Keratinocyte (primary cell): ENCODE measurements around the gene ILK.

Experiments
- EZH2 ChIP-seq: IDR thresholded peaks from one replicate; pipeline ENCODE4 v1.6.1; 2012; ENCODE audit warnings: inconsistent platforms, mild to moderate bottlenecking, low read length, moderate library complexity
- TF ChIP-seq, protein P1 (sequence below), 3 experiments: IDR thresholded peaks in 1 of 3; conservative IDR thresholded peaks in 1 of 3; optimal IDR thresholded peaks in 1 of 3; 2 replicates in 2 of 3; 3 replicates in 1 of 3; pipeline versions ENCODE3 to v1.5.1; 2011; ENCODE audit warnings: low read length in 3 of 3, mild to moderate bottlenecking in 3 of 3, moderate library complexity in 2 of 3, control low read depth in 1 of 3, inconsistent platforms in 1 of 3; ENCODE audit not compliant: insufficient read depth in 2 of 3; ENCODE audit errors: extremely low read depth in 1 of 3

DNA sequence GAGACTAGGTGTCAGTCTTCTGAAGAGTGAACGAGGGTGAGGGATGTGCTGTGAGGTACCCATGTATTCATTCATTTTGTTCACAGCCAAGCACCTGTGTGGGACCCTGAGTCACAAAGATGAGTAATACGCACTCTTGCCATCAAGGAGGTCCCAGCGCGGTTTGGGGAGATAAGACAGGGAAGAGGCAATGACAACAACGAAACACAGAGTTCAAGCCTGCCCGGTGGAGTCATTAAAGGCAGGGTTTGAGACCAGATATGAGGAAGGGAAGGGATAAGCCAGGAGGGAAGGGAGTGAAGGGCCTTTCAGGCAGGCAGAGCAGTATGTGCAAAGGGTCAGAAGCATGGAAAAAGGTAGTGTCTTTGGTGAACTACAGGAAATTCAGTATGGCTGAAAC, 47.4 kb downstream of the ILK start:
- TF ChIP-seq EZH2: no peak
- TF ChIP-seq, protein P1, sequence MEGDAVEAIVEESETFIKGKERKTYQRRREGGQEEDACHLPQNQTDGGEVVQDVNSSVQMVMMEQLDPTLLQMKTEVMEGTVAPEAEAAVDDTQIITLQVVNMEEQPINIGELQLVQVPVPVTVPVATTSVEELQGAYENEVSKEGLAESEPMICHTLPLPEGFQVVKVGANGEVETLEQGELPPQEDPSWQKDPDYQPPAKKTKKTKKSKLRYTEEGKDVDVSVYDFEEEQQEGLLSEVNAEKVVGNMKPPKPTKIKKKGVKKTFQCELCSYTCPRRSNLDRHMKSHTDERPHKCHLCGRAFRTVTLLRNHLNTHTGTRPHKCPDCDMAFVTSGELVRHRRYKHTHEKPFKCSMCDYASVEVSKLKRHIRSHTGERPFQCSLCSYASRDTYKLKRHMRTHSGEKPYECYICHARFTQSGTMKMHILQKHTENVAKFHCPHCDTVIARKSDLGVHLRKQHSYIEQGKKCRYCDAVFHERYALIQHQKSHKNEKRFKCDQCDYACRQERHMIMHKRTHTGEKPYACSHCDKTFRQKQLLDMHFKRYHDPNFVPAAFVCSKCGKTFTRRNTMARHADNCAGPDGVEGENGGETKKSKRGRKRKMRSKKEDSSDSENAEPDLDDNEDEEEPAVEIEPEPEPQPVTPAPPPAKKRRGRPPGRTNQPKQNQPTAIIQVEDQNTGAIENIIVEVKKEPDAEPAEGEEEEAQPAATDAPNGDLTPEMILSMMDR (optimal IDR thresholded peaks at IDR 0.05 in 1 of 3, IDR thresholded peaks at IDR 0.05 in 1 of 3, conservative IDR thresholded peaks at IDR 0.05 in 1 of 3; ENCODE audit: extremely low read depth in 1 of 3, insufficient read depth in 2 of 3, low read length in 3 of 3): no peak
